Lung (tissue), 12 donors: Measurements from ENCODE around the gene TMEM86B. TPM values are rescaled to one million over a fixed set of nuclear protein-coding genes. Genes with fewer than 3 reads are reported as not detected.

ENCODE experiments used
- ATAC-seq: fragments of 200-7000 bp; cut with Tn5 transposase; one replicate; pipeline ENCODE4 v1.9.1; 2020; ENCODE audit warnings: moderate number of reproducible peaks; ENCODE audit not compliant: insufficient read depth, low FRiP score
- DNase-seq, 3 donors: peaks; one replicate each; pipeline ENCODE4 v3.0.0-alpha.2; 2013 to 2017
- H3K27ac ChIP-seq, 2 donors: one replicate each; pipeline ENCODE4 v1.5.1; 2013; ENCODE audit warnings: mild to moderate bottlenecking in 2 of 2, moderate library complexity in 2 of 2, control low read depth in 1 of 2, inconsistent platforms in 1 of 2, low read depth in 1 of 2, low read length in 1 of 2
- H3K27me3 ChIP-seq, 3 donors: one replicate each; pipeline ENCODE4 v1.5.1; 2013; ENCODE audit warnings: low read length in 2 of 3; ENCODE audit not compliant: control insufficient read depth in 3 of 3, insufficient read depth in 3 of 3
- H3K36me3 ChIP-seq, 4 donors: one replicate each; pipeline ENCODE4 v1.5.1; 2013; ENCODE audit warnings: low read length in 4 of 4, mild to moderate bottlenecking in 1 of 4, moderate library complexity in 1 of 4; ENCODE audit not compliant: control insufficient read depth in 4 of 4, insufficient read depth in 4 of 4
- H3K4me1 ChIP-seq, 5 donors: one replicate each; pipeline ENCODE4 v1.5.1; 2013; ENCODE audit warnings: low read length in 5 of 5, mild to moderate bottlenecking in 2 of 5, moderate library complexity in 1 of 5; ENCODE audit not compliant: control insufficient read depth in 5 of 5, insufficient read depth in 5 of 5
- H3K4me3 ChIP-seq: one replicate; pipeline ENCODE4 v1.5.1; 2013; ENCODE audit warnings: mild to moderate bottlenecking, control low read depth, moderate library complexity
- H3K9ac ChIP-seq, 2 donors: one replicate each; pipeline ENCODE4 v1.5.1; 2013; ENCODE audit warnings: low read length in 2 of 2, control low read depth in 1 of 2; ENCODE audit not compliant: insufficient read depth in 1 of 2
- H3K9me3 ChIP-seq, 4 donors: one replicate each; pipeline ENCODE4 v1.5.1; 2013; ENCODE audit warnings: low read length in 3 of 4, mild to moderate bottlenecking in 1 of 4, moderate library complexity in 1 of 4; ENCODE audit not compliant: control insufficient read depth in 4 of 4, insufficient read depth in 3 of 4
- CTCF ChIP-seq: IDR thresholded peaks from 2 replicates; pipeline ENCODE4 v1.5.1; 2012; ENCODE audit warnings: mild to moderate bottlenecking; ENCODE audit errors: control extremely low read depth, extremely low read depth
- WGBS, 2 donors: extraction: QIAGEN DNeasy Blood & Tissue Kit; methylation state at CpG; one replicate each; pipeline ENCODE4 v1.1.7; 2013; 5-methylcytosine and 5-hydroxymethylcytosine counted together
- polyA plus RNA-seq, 2 donors: library from polyadenylated mRNA; stranded (reverse); fragments of 200-250 nt; gene quantifications; one replicate each; pipeline ENCODE4 v1.2.1, GENCODE V29; 2013
- total RNA-seq, 2 donors: library from RNA; depleted of rRNA in 1 of 2; stranded (reverse); fragments of >200 nt in 1 of 2; gene quantifications; one replicate each; pipeline ENCODE4 v1.2.1, GENCODE V29; 2014 to 2021
- donor health status: control.
- donor health status: control.
- donor health status: Bipolar disorder and iron deficiency.
- donor health status: healthy.
- donor health status: DM: yes; HTN: yes; CAD: no.

The TMEM86B gene
- total and polyA plus RNA-seq, 4 donors, result 1.8 to 5.3 (median 4.3) TPM

- no peak for TF ChIP-seq CTCF
- WGBS, 2 donors, result 98% methylated on average over 3 of the region's 3 CpGs
- ATAC-seq, result no peak
Observed at GRCh38 chr19:55266404-55266803, 37.8 kb upstream of the TMEM86B start.

GRCh38 chr19:55265723-55266386 is 37.3 kb upstream of the TMEM86B start:
- DNase-seq, result no peak
- H3K9ac ChIP-seq, result no peak overlapping the region
- 94 to 95% methylated on average over 12 of the region's 12 CpGs for WGBS, 2 donors
- peaks cover 0 to 11% (median 8%) of the 10 kb centered on the region in 4 donors for H3K36me3 ChIP-seq
- H3K4me1 ChIP-seq, result no peaks in the 10 kb centered on the region
- H3K4me3 ChIP-seq, result no peak overlapping the region
- H3K27ac ChIP-seq, result no peak overlapping the region
- no peak for TF ChIP-seq CTCF
- no peaks in the 10 kb centered on the region for H3K27me3 ChIP-seq
- H3K9me3 ChIP-seq, result no peaks in the 10 kb centered on the region
- no peak for ATAC-seq

More at GRCh38 chr19:55266404-55266803, 37.8 kb upstream of the TMEM86B start:
- Histone ChIP-seq H3K4me1 (no peaks in the 10 kb centered on the region), H3K36me3 (peaks cover 0 to 12% (median 8%) of the 10 kb centered on the region in 4 donors), H3K27me3 (no peaks in the 10 kb centered on the region), H3K9me3 (no peaks in the 10 kb centered on the region), H3K4me3 (no peak overlapping the region), H3K9ac (no peak overlapping the region), H3K27ac (no peak overlapping the region)
- no peak for DNase-seq

GRCh38 chr19:55265173-55265572 is 36.6 kb upstream of the TMEM86B start:
- peaks cover 0 to 1% (median 0%) of the 10 kb centered on the region in 5 donors for H3K4me1 ChIP-seq
- H3K9me3 ChIP-seq, result no peaks in the 10 kb centered on the region
- H3K27me3 ChIP-seq, result no peaks in the 10 kb centered on the region
- H3K9ac ChIP-seq, result no peak overlapping the region
- TF ChIP-seq CTCF, result no peak
- ATAC-seq (no peak), DNase-seq (no peak)
- no peak overlapping the region for H3K27ac ChIP-seq
- 93 to 95% methylated on average over 16 of the region's 16 CpGs for WGBS, 2 donors
- peaks cover 0 to 7% (median 2%) of the 10 kb centered on the region in 4 donors for H3K36me3 ChIP-seq
- H3K4me3 ChIP-seq, result no peak overlapping the region
